Stimulated activated CD8-positive, alpha-beta memory T cell treated with anti-CD3 and anti-CD28 coated beads, Interleukin-15, amount 100 ng/mL, for 1 hour (primary cell): ENCODE measurements around the gene CLDN16.

Experiments used
- DNase-seq: peaks from one replicate; pipeline ENCODE4 v3.0.0-alpha.2; 2020; ENCODE audit warnings: low read depth

The CLDN16 gene

DNA sequence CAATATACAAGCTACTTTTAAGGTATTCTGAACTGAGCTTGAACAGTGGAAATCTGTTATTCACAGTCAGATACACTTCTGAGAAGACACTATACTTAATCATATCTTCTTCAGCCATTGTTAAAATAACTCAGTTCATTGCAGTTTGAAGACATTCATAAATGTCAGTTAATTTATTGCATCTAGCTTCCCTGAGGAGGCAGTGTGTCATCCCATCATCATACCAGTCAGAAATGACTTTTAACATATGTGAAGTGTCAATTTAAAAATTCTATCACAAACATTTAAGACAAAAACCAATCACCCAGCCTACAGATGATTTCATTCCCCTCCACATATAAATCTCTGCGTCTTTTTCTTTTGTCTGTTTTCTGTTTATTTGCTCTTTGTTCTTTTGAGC is 54.3 kb downstream of the CLDN16 start:
- no peak for DNase-seq

DNA sequence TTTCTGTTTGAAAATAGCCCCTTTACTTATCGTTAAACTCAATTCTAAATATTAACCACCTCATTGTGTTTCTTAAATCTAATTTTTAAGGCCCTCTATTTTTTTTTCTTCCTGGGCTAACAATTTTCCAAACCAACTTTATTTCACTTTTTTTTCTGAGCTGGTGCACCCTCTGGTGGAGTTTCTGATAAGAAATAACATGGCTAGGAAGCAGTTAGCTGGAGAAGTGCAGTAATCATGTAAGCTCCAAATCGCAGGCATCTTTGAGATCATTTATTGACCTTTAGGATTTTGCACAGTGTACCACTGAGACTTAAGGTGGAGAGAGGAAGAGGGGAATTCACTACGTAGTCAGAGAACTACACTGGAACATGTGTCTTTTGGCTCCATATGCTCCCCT is 55.3 kb downstream of the CLDN16 start:
- no peak for DNase-seq

DNA sequence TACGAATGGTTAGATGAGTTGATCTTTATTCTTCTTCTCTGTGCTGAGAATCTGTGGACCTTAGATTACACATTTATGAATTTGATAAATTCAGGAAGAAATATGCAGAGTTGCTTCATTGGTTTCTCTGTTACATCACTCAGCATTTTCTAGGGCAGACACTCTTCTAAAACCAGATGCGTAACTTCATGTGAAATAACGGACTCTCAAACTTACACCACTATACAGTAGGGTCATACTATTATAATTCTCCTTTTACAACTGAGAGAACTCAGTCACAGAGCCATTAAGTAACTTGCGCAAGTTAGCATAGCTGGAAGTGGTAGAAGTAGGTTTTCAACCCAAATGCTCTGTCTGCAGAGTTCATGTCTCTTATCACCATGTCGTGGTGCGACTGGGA is 56.0 kb downstream of the CLDN16 start:
- no peak for DNase-seq

DNA sequence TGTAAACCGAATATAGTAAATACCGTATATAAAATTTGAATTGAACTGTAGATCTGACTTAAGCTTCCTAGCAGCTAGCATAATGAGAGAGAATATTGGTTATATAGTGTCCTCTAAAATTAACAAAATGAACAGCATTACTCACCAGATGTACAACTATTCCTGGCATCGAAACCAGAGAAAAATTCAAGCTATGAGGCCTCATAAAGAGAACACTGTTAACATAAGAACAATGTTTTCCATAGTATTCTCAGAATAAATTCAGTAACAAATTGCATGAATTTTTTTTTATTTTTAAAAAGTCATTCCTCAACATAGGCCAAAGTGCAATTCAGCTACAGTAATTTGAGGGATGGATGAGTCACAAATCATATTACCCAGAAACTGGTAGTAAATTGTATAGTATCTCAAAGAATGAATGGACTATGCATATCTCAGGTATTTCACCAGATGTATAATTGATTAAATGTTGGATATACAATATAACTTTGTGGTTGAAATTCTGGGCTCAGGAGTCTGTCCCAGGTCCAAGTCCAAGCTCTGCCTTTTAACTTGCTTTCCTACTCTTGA is 56.7 kb downstream of the CLDN16 start:
- no peak for DNase-seq

DNA sequence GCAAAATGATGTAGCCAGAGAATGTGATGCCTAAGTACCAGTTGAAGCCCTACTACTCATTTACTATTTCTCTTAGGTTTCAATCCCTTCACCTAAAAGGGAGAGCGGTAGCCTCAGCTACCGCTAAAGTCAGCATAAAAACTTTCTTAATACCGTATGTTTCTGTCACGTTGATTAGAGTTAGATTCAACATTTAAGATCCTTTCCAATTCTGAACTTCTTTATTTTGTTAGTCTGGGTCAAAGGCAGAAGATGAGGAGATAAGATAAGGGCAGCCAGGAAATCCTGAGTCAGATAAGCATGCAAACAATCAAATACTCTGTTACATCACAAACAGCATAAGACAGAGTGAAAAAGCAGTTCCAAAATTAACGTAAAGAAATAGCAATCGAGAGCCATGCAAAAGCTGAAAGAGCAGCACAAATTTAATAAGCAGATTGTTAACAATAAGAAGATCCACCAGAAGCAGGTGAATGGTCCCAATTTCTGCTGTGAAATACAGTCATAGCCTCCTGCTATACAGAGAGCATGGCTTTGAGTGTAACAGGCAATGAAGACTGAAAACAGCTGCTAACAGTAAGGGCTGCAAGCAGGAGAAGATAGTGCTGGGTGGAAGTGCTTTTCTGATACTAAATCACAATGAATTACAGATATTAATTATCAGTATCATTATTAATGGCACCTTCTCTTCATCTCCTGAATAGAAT is 58.8 kb downstream of the CLDN16 start:
- DNase-seq: no peak

DNA sequence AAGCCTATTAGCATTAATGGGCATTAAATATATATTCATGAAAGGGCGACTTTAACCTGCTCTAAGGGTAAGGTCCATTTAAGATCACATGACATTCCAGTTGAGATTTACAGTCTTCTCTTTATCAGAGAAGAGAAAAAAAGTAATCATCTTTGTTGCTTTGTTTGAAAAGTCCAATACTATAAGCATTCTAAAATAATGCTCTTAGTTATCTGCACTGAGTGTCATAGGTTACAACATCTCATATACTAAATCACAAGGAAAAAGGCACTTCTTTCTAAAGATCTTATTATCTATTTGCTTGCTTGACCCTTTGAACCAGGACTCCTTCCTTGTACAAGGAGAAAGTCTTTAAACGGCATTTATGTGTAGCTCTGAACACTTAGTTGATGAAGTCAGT is 60.3 kb downstream of the CLDN16 start:
- no peak for DNase-seq

DNA sequence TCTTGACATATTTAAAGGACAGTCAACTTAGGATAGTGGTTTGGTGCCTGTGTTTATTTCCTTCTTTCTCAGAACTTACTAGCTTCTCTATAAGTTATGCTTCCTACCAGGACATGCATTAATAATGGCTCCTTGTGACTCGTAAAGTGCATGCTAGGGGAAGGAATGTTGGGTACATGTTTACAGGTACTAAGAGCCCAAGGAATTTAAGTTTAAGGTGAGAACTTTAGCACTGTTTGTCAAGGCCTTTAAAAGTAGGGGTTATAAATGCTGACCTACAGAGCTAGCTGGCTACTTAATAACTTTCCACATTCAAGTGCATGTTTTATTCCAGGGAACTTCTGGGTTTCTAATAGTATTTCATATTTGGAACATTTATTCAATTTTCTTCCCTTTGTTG is 61.8 kb downstream of the CLDN16 start, which contains the start of gene TMEM207:
Gene TMEM207 (minus strand): TSS at position 101 of the 400 bp plus-strand sequence. CDS start 92 bp downstream, at position 9.
- DNase-seq: no peak

DNA sequence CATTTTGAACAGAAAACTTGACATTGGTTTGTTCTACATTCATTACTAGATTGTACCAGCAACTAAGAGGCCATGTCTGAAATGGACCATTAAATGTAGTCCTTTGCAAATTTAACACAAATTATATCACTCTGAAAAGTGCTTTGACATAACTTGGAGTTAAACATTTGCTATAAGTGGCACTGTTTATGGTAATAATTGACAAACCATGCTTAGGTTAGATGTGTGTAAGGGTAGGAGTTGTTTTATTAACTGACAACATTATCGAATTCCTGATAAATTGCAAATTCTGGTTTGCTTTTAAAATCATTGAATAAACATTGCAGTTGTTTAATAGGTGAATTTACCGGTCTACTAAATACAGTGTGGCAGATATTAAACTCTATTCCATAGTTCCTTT is 67.9 kb downstream of the CLDN16 start:
- DNase-seq: no peak

DNA sequence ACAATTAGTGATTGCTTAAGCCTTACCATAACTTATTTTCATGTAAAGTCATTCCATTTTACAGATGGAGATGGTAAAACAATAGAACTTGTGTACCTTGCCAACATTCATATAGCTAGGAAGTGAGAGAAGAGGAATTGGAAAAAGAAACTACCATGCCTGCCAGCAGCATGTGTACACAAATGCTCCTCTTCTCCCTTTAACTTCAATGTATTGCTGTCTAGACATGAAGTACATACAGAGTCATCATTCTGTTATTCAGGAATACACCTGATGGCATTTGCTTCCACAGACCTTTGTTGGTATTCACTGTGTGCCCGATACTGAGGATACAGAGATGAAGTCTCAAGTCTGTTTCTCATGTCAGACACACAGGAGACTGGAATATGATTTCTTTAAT is 68.8 kb downstream of the CLDN16 start:
- no peak for DNase-seq

DNA sequence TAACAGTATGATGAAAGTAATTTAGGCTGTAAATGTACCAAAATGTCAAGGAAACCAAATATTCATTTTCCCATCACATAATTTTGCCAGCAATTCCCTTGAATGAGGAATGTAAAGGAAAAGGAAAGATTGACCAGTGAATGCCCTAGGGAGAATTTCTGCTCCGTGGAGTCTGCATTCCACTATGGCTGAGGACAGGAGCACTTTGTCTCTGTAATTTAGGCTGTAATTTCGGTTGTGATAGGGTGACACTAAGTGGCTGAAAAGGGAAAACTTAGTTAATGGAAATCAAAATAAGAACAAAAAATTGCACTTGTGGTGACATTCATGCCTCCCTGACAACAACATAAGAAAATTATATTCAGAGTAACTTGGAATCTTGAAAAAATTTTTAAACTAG is 70.1 kb downstream of the CLDN16 start:
- DNase-seq: no peak
